ENCODE data around the gene GPC3. TPM values are rescaled to one million over a fixed set of nuclear protein-coding genes. Genes with fewer than 3 reads are reported as not detected.

Gene GPC3
- total RNA-seq, 1 donor: not detected

DNA sequence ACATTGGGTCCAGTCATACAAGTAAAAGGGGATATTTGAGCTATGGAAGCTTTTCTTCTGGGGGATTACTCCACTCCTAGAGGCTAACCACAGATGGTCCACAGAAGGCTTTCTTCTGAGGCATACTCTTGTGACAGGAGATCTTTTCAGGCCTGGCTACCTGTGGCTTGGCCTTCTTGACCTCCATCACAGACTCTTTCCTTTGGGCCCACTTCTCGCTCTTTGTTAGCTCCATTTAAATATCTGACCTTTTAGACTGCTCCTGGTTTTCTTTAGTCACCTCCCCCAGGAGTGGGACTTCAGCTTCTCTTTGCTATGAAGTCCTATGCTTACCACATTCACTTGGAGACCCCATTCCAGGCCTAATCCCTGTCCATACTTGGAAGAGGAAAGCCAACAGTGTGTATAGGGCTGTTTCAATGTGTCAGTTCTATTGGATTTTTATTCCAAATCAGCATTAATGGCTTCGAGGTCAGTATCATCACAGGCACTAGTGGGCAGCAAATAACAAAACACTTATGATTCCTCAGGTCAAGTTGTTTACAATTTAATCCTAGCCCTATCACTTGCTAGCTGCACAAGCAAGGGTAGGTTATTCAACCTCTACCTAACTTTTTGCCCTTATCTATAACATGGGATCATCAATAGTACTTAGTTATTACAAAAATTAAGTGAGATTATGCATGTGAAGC lies 26.3 kb downstream of the GPC3 start:
- no peak for DNase-seq (ENCODE audit: low read depth)
- no peak overlapping the region for H3K4me3 ChIP-seq (ENCODE audit: low read depth, low read length)
- TF ChIP-seq, protein P1, sequence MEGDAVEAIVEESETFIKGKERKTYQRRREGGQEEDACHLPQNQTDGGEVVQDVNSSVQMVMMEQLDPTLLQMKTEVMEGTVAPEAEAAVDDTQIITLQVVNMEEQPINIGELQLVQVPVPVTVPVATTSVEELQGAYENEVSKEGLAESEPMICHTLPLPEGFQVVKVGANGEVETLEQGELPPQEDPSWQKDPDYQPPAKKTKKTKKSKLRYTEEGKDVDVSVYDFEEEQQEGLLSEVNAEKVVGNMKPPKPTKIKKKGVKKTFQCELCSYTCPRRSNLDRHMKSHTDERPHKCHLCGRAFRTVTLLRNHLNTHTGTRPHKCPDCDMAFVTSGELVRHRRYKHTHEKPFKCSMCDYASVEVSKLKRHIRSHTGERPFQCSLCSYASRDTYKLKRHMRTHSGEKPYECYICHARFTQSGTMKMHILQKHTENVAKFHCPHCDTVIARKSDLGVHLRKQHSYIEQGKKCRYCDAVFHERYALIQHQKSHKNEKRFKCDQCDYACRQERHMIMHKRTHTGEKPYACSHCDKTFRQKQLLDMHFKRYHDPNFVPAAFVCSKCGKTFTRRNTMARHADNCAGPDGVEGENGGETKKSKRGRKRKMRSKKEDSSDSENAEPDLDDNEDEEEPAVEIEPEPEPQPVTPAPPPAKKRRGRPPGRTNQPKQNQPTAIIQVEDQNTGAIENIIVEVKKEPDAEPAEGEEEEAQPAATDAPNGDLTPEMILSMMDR (IDR thresholded peaks at IDR 0.05; ENCODE audit: insufficient read depth, low read depth, low read length): peak; percentile 21

DNA sequence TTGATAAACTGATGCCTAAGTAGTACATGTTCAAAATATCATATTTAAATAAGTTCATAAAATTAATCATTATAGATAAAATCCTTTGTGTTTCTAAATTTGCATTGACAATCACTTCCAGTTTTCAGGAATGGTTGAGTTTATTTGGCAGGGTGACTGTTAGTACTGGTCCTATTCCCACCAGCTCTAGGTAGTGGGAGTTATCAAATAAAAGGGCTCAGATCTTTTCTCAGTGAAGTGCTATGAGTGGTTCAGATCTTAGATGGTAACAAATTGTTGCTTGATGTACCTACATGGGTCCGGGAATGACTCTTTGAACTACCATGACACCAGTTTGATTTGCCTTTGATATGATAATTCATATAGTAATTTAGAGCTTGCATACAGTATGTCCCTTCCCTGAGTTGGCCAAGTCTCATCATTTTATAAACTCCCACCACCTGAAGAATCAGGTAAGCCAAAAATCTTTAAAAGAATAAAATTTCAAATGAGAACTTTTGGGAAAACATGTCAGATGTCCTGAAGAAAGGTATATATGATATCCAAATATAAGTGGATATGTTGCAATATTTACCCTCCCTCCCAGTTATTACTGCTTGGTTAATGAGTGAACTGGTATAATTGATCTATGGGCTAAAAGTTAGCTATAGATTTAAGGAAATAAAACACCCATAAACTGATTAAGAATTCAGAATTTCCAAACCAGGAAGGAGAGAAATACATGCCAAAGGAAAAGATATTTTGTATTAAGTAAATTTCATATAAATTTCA lies 28.6 kb downstream of the GPC3 start:
- no peak overlapping the region for H3K4me3 ChIP-seq (ENCODE audit: low read depth, low read length)
- DNase-seq (ENCODE audit: low read depth): no peak
- TF ChIP-seq, protein P1 (IDR thresholded peaks at IDR 0.05; ENCODE audit: insufficient read depth, low read depth, low read length): no peak

DNA sequence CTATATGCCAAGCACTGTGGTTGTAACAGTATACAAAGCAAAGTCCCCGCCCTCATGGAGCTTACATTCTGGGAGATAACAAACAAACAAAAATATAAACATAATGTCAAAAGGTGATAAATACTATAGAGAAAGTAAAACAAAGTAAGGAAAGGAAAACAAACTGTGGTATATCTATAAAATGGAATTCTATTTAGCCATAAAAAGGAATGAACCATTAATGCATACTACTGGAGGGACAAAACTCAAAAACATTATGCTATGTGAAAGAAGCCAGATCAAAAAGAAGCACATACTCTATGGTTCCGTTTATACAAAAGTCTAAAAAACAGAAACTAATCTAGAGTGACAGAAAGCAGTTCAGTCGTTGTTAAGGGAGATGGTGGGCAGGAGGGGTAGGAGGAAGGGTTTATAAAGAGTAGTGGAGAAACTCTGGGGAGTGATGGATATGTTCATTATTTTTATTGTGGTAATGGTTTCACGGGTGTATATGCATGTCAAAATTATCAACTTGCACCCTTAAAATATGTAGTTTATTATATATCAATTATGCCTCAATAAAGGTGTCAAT lies 31.5 kb downstream of the GPC3 start:
- TF ChIP-seq, protein P1 (IDR thresholded peaks at IDR 0.05; ENCODE audit: insufficient read depth, low read depth, low read length): no peak
- no peak for DNase-seq (ENCODE audit: low read depth)
- H3K4me3 ChIP-seq (ENCODE audit: low read depth, low read length): no peak overlapping the region

DNA sequence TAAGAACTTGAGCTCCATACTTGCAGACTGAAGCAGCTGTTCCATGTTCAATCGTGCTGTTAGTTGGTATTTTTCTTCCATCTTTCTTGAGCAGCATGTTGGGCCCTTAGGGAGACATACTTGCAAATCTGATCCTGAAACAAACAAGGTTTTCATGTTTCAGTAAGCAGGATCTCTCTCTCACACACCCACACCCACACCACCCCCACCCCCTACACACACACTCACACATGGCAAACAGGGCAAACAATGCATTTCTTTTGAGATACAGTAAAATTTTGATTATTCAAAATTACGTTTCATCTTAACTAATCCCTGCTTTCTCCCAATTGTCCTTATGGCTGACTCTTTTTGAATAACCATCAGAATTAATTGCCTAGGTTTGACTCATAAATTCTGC lies 32.3 kb downstream of the GPC3 start:
- no peak for DNase-seq (ENCODE audit: low read depth)
- TF ChIP-seq, protein P1 (IDR thresholded peaks at IDR 0.05; ENCODE audit: insufficient read depth, low read depth, low read length): no peak
- H3K4me3 ChIP-seq (ENCODE audit: low read depth, low read length): no peak overlapping the region

DNA sequence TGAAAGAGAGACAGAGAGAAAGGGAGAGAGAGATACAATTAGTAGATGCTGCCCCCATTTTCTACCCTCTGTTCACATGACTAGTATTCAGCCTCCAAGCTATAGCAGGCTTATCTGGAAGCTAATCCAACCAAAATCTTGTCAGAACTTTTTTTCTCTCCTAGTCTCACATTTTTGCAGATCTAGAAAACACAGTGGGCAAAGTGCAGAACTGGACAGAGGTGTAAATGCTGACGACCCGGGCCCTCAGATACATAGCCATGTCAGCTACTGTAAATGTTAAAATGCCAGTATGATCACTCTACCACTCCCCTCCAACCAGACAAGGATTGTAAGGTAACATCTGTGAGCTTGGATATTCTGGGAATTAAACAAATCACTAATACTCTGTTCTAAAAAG lies 34.3 kb downstream of the GPC3 start:
- TF ChIP-seq, protein P1 (IDR thresholded peaks at IDR 0.05; ENCODE audit: insufficient read depth, low read depth, low read length): no peak

GRCh38 chrX:133950214-133950613 lies 35.2 kb downstream of the GPC3 start:
- DNase-seq (ENCODE audit: low read depth): no peak
- H3K4me3 ChIP-seq (ENCODE audit: low read depth, low read length): no peak overlapping the region
- TF ChIP-seq, protein P1 (IDR thresholded peaks at IDR 0.05; ENCODE audit: insufficient read depth, low read depth, low read length): no peak

More for the DNA sequence above, 34.3 kb downstream of the GPC3 start:
- H3K4me3 ChIP-seq (ENCODE audit: low read depth, low read length): no peak overlapping the region
- no peak for DNase-seq (ENCODE audit: low read depth)
